ENCODE results near the gene TAS2R60.

GRCh38 chr7:143437578-143437977 is 5.7 kb upstream of the TAS2R60 start:
- TF ChIP-seq CTCF (IDR thresholded peaks at IDR 0.05) = no peak
- TF ChIP-seq POLR2A (IDR thresholded peaks at IDR 0.05) = no peak

Measured in vagina (tissue), 2 donors.